Activated CD4-positive, CD25-positive, alpha-beta regulatory T cell treated with anti-CD3 and anti-CD28 coated beads, Interleukin-2, amount 50 U/mL, for 24 hours (primary cell): ENCODE measurements around the gene SLC2A13.
"Not testable (repeated sequence)": the region's sequence is repeated elsewhere in the genome, so short reads cannot be mapped to it uniquely, and the experiment has no call there.

ENCODE experiments used
- ATAC-seq, 2 donors: fragments of 150-1000 bp; cut with Tn5 transposase; one replicate each; pipeline ENCODE4 v1.10.0; 2021; ENCODE audit warnings: mild to moderate bottlenecking in 1 of 2, moderate library complexity in 1 of 2

Gene SLC2A13

GRCh38 chr12:40034712-40035111 lies 71.2 kb downstream of the SLC2A13 start:
- ATAC-seq, result no peak

DNA sequence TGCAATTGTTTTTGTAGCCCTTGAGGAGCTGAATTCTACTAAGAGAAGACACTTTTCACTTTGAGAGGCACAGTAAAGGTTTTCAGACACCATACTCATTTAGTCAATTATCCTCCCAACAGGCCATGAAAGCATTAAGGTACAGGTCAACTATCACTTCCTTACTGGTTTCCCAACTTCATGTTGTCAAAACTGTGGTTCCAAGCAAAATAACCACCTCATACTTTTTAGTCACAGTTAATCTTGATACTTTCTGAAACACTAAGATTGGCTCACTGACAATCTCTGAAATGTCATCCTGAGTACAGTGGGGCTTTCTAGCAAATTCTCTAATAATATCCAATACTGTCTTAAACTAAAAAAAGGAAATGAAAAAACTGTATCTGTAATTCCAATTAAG lies 71.7 kb downstream of the SLC2A13 start:
- ATAC-seq, result no peak

DNA sequence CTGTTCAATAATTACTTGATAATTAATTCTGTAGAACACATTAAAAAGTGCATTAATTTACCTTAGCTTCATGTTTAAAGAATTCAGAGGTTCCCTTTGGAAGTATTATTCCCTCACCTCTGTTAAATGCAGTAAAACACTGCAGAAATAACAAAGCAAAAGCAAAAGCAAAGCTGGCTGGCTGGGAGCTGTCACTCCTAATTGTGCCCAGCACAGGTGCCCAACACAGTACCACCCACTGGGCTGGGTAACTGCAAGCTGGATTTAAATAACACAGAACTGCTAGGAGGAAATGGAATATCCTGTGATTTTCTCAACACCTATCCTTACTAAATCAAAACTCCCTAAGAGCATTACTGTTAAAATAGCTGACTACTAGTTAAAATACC lies 72.6 kb downstream of the SLC2A13 start:
- no peak for ATAC-seq

GRCh38 chr12:40032433-40033241 lies 73.2 kb downstream of the SLC2A13 start:
- ATAC-seq, result no peak

- no peak for ATAC-seq
Observed at GRCh38 chr12:40031965-40032364, 73.9 kb downstream of the SLC2A13 start.

DNA sequence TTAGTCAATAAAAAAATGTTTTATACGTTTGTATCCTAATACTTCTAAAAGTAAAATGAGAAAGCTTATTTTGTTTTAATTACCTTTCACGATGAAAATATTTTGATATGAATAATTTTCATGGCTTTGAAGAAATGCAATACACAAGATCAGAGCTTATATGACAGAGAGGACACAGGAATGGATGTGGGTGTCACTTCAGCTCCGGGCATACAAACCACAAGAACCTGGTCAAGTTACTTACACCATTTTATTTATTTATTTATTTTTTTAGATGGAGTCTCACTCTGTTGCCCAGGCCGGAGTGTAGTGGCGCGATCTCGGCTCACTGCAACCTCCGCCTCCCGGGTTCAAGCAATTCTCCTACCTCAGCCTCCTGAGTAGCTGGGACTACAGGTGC lies 74.9 kb downstream of the SLC2A13 start:
- not testable (repeated sequence) for ATAC-seq

DNA sequence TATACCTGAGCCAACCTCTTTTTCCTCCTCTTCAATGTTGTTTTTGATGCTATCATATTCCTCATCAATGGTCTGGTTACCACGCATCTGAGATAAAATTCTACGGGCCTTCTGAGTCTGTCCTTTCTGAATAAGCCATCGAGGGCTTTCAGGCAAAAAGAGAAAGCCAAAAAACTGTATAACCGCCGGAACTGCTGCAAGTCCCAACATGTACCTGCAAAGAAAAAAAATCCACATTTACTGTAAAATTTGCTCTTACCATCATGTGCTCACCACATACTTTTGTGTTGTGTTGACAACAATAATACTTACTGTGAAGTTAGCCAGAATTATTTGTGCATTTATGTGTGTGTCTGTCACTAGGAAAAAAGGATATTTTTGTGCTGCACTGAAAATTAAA lies 77.6 kb downstream of the SLC2A13 start:
- ATAC-seq, result no peak

DNA sequence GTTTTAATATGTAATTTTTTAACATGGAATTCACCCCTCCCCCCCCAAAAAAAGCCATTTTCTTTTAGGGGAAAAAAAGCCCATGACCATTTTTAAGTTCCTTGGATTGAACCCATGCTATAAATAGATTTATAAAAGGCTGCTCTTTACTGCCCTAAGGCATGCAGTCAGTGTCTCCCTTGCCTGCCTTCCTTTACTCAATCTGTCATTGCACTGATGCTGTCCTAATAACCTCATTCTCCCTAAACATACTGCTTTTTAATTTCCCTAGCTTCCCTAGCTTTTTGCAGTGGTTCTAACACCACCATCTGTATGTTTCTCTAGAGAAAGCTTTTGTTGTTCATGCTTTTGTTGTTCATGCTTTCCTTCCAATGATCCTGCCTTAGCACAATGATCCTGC lies 83.0 kb downstream of the SLC2A13 start:
- no peak for ATAC-seq

DNA sequence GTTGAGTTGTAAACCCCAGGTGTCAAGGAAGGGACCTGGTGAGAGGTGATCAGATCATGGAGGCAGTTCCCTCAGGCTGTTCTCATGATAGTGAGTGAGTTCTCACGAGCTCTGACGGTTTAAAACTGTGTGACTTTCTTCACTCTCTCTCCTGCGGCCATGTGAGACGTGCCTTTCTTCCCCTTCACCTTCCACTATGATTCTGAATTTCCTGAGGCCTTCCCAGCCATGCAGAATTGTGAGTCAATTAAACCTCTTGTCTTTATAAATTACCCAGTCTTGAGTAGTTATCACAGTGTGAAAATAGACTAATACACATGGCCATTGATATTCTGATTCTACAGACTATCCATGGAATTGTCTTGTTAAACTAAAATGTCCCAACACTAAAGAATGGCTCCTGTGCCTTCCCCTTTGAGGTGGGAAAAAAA lies 85.6 kb downstream of the SLC2A13 start:
- no peak for ATAC-seq

- ATAC-seq, result no peak
Observed at GRCh38 chr12:40017488-40017887, 88.4 kb downstream of the SLC2A13 start.

- no peak for ATAC-seq
Observed at GRCh38 chr12:40016980-40017379, 88.9 kb downstream of the SLC2A13 start.

GRCh38 chr12:40015881-40016280 lies 90.0 kb downstream of the SLC2A13 start:
- ATAC-seq, result no peak

DNA sequence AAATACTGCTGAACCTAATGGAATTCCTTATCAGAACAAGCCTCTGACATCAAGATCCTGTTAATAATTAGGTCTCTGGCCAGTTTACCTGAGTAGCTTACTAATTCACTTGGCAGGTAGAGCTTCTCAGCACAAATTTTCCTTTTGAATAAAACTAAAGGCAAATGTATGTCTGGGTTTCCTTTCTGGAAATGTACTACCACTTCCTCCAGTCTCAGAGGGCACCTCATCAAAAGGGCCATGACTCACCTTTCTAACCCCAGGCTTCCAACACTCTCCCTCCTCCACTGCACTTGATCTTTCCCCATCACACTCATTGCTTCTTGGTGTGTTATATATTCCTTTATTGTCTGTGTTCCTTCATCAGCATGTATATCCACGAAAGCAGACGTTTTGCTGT lies 90.5 kb downstream of the SLC2A13 start:
- ATAC-seq, result no peak

DNA sequence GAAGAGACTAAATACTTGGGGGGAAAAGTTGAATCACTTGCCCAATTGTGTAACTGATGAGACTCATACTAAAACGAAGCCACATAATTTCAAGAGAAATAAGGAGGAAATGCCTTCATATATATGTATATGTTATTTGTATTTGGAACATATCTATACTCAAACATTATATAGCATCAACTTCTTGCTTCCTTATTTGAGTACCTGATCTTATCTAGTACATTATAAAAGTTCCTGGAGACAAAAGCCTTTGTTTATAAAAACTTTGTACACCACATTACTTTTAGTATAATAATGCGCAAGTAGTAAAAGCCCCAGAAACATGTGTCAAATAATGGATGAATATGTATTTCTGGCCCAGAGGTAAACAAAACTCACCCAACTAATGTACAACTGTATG lies 92.0 kb downstream of the SLC2A13 start:
- no peak for ATAC-seq

DNA sequence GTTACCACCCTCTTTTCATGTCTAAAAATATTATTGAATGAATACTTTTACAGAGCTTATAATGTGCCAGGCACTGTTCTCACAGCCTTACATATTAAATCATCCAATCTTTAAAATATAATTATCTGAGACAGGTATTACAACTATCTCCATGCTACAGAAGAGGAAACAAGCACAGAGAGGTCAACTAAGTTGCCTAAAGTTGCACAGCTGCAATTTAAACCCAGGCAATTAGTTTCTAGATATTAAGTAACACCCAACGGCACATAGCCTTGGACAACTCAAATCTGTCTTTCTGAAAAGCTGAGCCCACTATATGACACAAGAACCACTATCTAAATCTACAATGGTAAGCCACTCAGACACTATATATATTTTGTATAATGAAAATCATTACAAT lies 92.6 kb downstream of the SLC2A13 start:
- no peak for ATAC-seq

- ATAC-seq, result no peak
Observed at GRCh38 chr12:40012711-40013110, 93.2 kb downstream of the SLC2A13 start.

GRCh38 chr12:40011775-40012129 lies 94.1 kb downstream of the SLC2A13 start:
- no peak for ATAC-seq

GRCh38 chr12:40010899-40011774 lies 94.7 kb downstream of the SLC2A13 start:
- ATAC-seq, result peak; percentile 71

GRCh38 chr12:40002178-40003169 lies 103.4 kb downstream of the SLC2A13 start:
- no peak for ATAC-seq

- ATAC-seq, result no peak
Observed at GRCh38 chr12:40001406-40001805, 104.5 kb downstream of the SLC2A13 start.

DNA sequence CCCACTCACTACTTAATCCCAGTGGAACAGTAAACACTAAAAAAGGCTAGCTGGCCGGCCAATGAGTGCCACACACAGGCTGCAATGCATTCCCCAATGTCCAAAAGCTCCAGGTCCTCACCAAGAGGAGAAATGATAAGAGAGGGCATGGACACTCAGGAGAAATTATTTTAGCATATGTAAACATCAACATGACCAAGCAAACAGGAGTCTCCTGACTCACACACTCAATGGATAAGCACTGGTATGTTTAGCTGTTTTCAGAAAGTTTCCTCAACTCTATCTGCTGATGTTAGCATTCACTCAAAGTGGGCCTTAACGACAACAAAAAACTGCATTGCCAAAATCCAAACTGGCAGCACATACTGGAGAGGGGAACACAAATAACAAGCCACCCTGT lies 105.0 kb downstream of the SLC2A13 start:
- ATAC-seq, result no peak

- no peak for ATAC-seq
Observed at GRCh38 chr12:39993268-39993667, 112.6 kb downstream of the SLC2A13 start.
